ENCODE measurements around the gene MPDU1. TPM values are rescaled to one million over a fixed set of nuclear protein-coding genes. Genes with fewer than 3 reads are reported as not detected.

The MPDU1 gene
- total and polyA plus RNA-seq, 2 of the 4 experiments (the other 2 are of a cell fraction) = 135 to 149 TPM

DNA sequence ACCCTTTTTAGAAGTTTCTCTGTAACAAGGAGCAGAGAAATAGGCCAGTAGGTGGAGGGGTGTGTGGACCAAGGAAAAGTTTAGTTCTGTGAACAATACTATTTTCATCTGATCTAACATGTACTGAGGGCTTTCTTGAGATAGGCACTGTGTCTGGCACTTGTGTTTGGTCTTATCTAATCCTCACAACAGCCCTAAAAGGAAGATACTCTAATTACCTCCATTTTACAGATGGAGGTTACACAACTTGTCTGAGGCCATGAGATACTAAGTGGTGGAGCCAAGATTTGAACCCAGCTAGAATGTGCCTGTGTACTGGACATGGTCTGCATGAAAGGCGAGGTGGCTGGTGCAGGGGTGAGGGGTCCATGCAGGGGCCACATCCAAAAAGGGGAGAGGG, 30.3 kb upstream of the MPDU1 start:
- H3K9ac ChIP-seq (ENCODE audit: low read depth, low read length) = no peak overlapping the region
- no peak for TF ChIP-seq POLR2A (IDR thresholded peaks at IDR 0.05; ENCODE audit: low read depth, low read length)
- TF ChIP-seq RAD21 (IDR thresholded peaks at IDR 0.05; ENCODE audit: low read length) = no peak
- TF ChIP-seq CHD1 (IDR thresholded peaks at IDR 0.05; ENCODE audit: low read depth, low read length) = no peak
- TF ChIP-seq NFE2L2 (IDR thresholded peaks at IDR 0.05; ENCODE audit: low read depth, low read length) = no peak
- TF ChIP-seq, protein P1, sequence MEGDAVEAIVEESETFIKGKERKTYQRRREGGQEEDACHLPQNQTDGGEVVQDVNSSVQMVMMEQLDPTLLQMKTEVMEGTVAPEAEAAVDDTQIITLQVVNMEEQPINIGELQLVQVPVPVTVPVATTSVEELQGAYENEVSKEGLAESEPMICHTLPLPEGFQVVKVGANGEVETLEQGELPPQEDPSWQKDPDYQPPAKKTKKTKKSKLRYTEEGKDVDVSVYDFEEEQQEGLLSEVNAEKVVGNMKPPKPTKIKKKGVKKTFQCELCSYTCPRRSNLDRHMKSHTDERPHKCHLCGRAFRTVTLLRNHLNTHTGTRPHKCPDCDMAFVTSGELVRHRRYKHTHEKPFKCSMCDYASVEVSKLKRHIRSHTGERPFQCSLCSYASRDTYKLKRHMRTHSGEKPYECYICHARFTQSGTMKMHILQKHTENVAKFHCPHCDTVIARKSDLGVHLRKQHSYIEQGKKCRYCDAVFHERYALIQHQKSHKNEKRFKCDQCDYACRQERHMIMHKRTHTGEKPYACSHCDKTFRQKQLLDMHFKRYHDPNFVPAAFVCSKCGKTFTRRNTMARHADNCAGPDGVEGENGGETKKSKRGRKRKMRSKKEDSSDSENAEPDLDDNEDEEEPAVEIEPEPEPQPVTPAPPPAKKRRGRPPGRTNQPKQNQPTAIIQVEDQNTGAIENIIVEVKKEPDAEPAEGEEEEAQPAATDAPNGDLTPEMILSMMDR (conservative IDR thresholded peaks at IDR 0.05; ENCODE audit: low read depth, low read length) = no peak
- TF ChIP-seq FOS (IDR thresholded peaks at IDR 0.05; ENCODE audit: low read depth, low read length) = no peak
- TF ChIP-seq MAZ (IDR thresholded peaks at IDR 0.05; ENCODE audit: borderline replicate concordance, low read depth, low read length) = no peak
- no peak overlapping the region for H2AFZ ChIP-seq (replicated peaks; ENCODE audit: low read length, poor library complexity)
- no peak overlapping the region for H2BK20ac ChIP-seq (ENCODE audit: low read depth, low read length)
- H3K4me2 ChIP-seq (ENCODE audit: low read depth, low read length) = no peak overlapping the region
- DNase-seq = no peak
- H3K18ac ChIP-seq (ENCODE audit: low read depth, low read length) = no peak overlapping the region
- H3K27me3 ChIP-seq (ENCODE audit: control insufficient read depth, insufficient read depth, low read length) = no peaks in the 10 kb centered on the region
- no peak for ATAC-seq (ENCODE audit: low read depth)
- peaks cover 5% of the 10 kb centered on the region; the same call in 1 of the 2 replicates for H3K9me1 ChIP-seq (ENCODE audit: insufficient read depth, low read length)
- no peak overlapping the region for H3K56ac ChIP-seq (ENCODE audit: extremely low read depth, insufficient read depth, low read length)
- no CpG with 5 or more reads among the region's 1 CpG for WGBS, 2 experiments (ENCODE audit: extremely low coverage in 2 of 2, insufficient read length in 1 of 2)
- in situ Hi-C loops (cut with MboI; ENCODE audit: low sequenced_read_pairs) (loop anchor here (5.0 to 10.0 kb wide), 2 partner anchors 41 to 199 kb away; partner anchors contain the start of genes KCTD11 and TMEM95), intact Hi-C loops (cut with micrococcal nuclease) (no loop called here), dilution Hi-C loops (cut with HindIII; ENCODE audit: low sequenced_read_pairs, unreplicated experiment) (no loop called here)
- no peaks in the 10 kb centered on the region for H4K20me1 ChIP-seq (ENCODE audit: insufficient read depth, low read length)
- ChIA-PET CTCF (no interaction called here), POLR2A (ENCODE audit: unreplicated experiment) (no interaction called here)
- H3K36me3 ChIP-seq (ENCODE audit: control insufficient read depth, insufficient read depth, low read length) = peaks cover 4% of the 10 kb centered on the region; the same call in 1 of the 2 replicates
- no peak overlapping the region for H2BK120ac ChIP-seq (ENCODE audit: low read depth, low read length)
- H2AK9ac ChIP-seq (replicated peaks; ENCODE audit: low read depth, low read length, poor library complexity) = no peak overlapping the region
- peaks cover 0 to 10% of the 10 kb centered on the region in 2 experiments; a peak in 2 of 4 replicates for H3K79me1 ChIP-seq (ENCODE audit: low read depth in 1 of 2, low read length in 2 of 2)
- no peak overlapping the region for H3K4me3 ChIP-seq (ENCODE audit: insufficient read depth, low read depth, low read length)
- no peaks in the 10 kb centered on the region for H3K9me3 ChIP-seq (ENCODE audit: control insufficient read depth, insufficient read depth, low read length)
- no peak overlapping the region for H2BK5ac ChIP-seq (ENCODE audit: low read depth, low read length, poor library complexity, severe bottlenecking)
- H3K27ac ChIP-seq (ENCODE audit: insufficient read depth, low read length) = no peak overlapping the region
- no peak overlapping the region for H4K5ac ChIP-seq (ENCODE audit: low read depth, low read length)
- no peak overlapping the region for H3K14ac ChIP-seq (replicated peaks; ENCODE audit: low read depth, low read length)
- no peak overlapping the region for H4K91ac ChIP-seq (ENCODE audit: insufficient read depth, low read depth, low read length)
- no peak overlapping the region for H3K4ac ChIP-seq (ENCODE audit: low read depth, low read length)
- H2BK15ac ChIP-seq (ENCODE audit: low read depth, low read length) = no peak overlapping the region
- H2AK5ac ChIP-seq (ENCODE audit: low read depth, low read length) = no peak overlapping the region
- no peak overlapping the region for H4K8ac ChIP-seq (ENCODE audit: low read depth in 2 of 2, low read length in 2 of 2)
- peaks cover 8% of the 10 kb centered on the region for H3K4me1 ChIP-seq (ENCODE audit: control insufficient read depth, insufficient read depth, low read length)
- BruUV-seq (replicated peaks) = no TSS peak
- no peak overlapping the region for H3K23ac ChIP-seq (ENCODE audit: low read depth, low read length)

All from IMR-90 (cell line).